DOHH2 (cell line): ENCODE results near the gene SIPA1.

Experiments used
- H3F3A ChIP-seq: fragments of 200-600 bp; sonication (generic), shearing (Covaris generic); 2 replicates; pipeline ENCODE4 v1.6.0; 2016; ENCODE audit warnings: antibody characterized with exemption, mild to moderate bottlenecking; ENCODE audit not compliant: control insufficient read depth, insufficient read depth
- H3K27ac ChIP-seq: fragments of 200-600 bp; sonication (generic); 2 replicates; pipeline ENCODE4 v1.5.1; 2014; ENCODE audit warnings: low read depth, mild to moderate bottlenecking, low read length, moderate library complexity
- H3K27me3 ChIP-seq: fragments of 200-600 bp; sonication (generic); 2 replicates; pipeline ENCODE4 v1.6.1; 2014; ENCODE audit warnings: mild to moderate bottlenecking, low read length, mixed read lengths; ENCODE audit not compliant: control insufficient read depth
- H3K36me3 ChIP-seq: fragments of 200-600 bp; sonication (generic); 2 replicates; pipeline ENCODE4 v1.6.1; 2014; ENCODE audit warnings: mild to moderate bottlenecking, low read length, moderate library complexity, mixed read lengths; ENCODE audit not compliant: control insufficient read depth
- H3K4me1 ChIP-seq: fragments of 200-600 bp; sonication (generic); 2 replicates; pipeline ENCODE4 v1.6.1; 2014; ENCODE audit warnings: mild to moderate bottlenecking, low read length, mixed read lengths; ENCODE audit not compliant: control insufficient read depth
- H3K4me2 ChIP-seq: fragments of 200-600 bp; sonication (generic); 2 replicates; pipeline ENCODE4 v1.6.0; 2014; ENCODE audit warnings: mild to moderate bottlenecking, low read length, moderate library complexity
- H3K4me3 ChIP-seq: fragments of 200-600 bp; sonication (generic); 2 replicates; pipeline ENCODE4 v1.5.1; 2014; ENCODE audit warnings: mild to moderate bottlenecking, low read length, mixed read lengths
- H3K79me2 ChIP-seq: fragments of 200-600 bp; sonication (generic); 2 replicates; pipeline ENCODE4 v1.6.1; 2014; ENCODE audit warnings: mild to moderate bottlenecking, low read length, mixed read lengths; ENCODE audit not compliant: control insufficient read depth
- H3K9me2 ChIP-seq: fragments of 200-600 bp; sonication (generic); replicated peaks from 2 replicates; pipeline ENCODE4 v1.6.1; 2014; ENCODE audit warnings: mild to moderate bottlenecking, low read length, mixed read lengths; ENCODE audit not compliant: control insufficient read depth
- H3K9me3 ChIP-seq: fragments of 200-600 bp; sonication (generic); 2 replicates; pipeline ENCODE4 v1.6.1; 2014; ENCODE audit warnings: antibody characterized with exemption, low read length, mixed read lengths; ENCODE audit not compliant: control insufficient read depth, insufficient read depth
- H4K20me1 ChIP-seq: fragments of 200-600 bp; sonication (generic); 2 replicates; pipeline ENCODE4 v1.6.0; 2014; ENCODE audit warnings: low read depth, mild to moderate bottlenecking, antibody characterized with exemption, low read length, moderate library complexity; ENCODE audit not compliant: control insufficient read depth, insufficient read depth
- CTCF ChIP-seq: fragments of 200-600 bp; sonication (generic); IDR thresholded peaks from one replicate; pipeline ENCODE4 v1.5.1; 2014; ENCODE audit warnings: antibody characterized with exemption, mild to moderate bottlenecking, low read depth, low read length; ENCODE audit not compliant: poor library complexity, severe bottlenecking
- EZH2phosphoT487 ChIP-seq: fragments of 200-600 bp; sonication (generic); IDR thresholded peaks from 2 replicates; pipeline ENCODE4 v1.6.1; 2017; ENCODE audit warnings: borderline replicate concordance, mild to moderate bottlenecking, antibody characterized with exemption, low read length, moderate library complexity, mixed read lengths

The SIPA1 gene

GRCh38 chr11:65692367-65692766 lies 54.5 kb downstream of the SIPA1 start:
- no peaks in the 10 kb centered on the region for H3K27me3 ChIP-seq
- no peak overlapping the region for H3K4me2 ChIP-seq
- no peaks in the 10 kb centered on the region for H4K20me1 ChIP-seq
- no peaks in the 10 kb centered on the region for H3K9me3 ChIP-seq
- H3F3A ChIP-seq: no peaks in the 10 kb centered on the region
- H3K4me1 ChIP-seq: no peaks in the 10 kb centered on the region
- no peak for TF ChIP-seq CTCF
- no peak for TF ChIP-seq EZH2phosphoT487
- H3K36me3 ChIP-seq: no peaks in the 10 kb centered on the region
- H3K4me3 ChIP-seq: no peak overlapping the region
- no peak overlapping the region for H3K27ac ChIP-seq
- no peaks in the 10 kb centered on the region for H3K79me2 ChIP-seq
- no peaks in the 10 kb centered on the region for H3K9me2 ChIP-seq

GRCh38 chr11:65695459-65696241 lies 57.7 kb downstream of the SIPA1 start:
- no peaks in the 10 kb centered on the region for H3K9me2 ChIP-seq
- peaks cover 7% of the 10 kb centered on the region for H3K4me1 ChIP-seq
- no peak overlapping the region for H3K27ac ChIP-seq
- no peak overlapping the region for H3K4me2 ChIP-seq
- peaks cover 8% of the 10 kb centered on the region for H3K27me3 ChIP-seq
- H3K4me3 ChIP-seq: no peak overlapping the region
- H3K79me2 ChIP-seq: no peaks in the 10 kb centered on the region
- H3K9me3 ChIP-seq: no peaks in the 10 kb centered on the region
- no peaks in the 10 kb centered on the region for H4K20me1 ChIP-seq
- no peaks in the 10 kb centered on the region for H3K36me3 ChIP-seq
- H3F3A ChIP-seq: no peaks in the 10 kb centered on the region
- TF ChIP-seq CTCF (no peak), EZH2phosphoT487 (no peak)

GRCh38 chr11:65696802-65697552 lies 59.1 kb downstream of the SIPA1 start:
- Histone ChIP-seq H3K36me3 (no peaks in the 10 kb centered on the region), H4K20me1 (no peaks in the 10 kb centered on the region), H3K9me2 (no peaks in the 10 kb centered on the region), H3K27ac (no peak overlapping the region), H3K4me3 (no peak overlapping the region), H3K79me2 (no peaks in the 10 kb centered on the region), H3K9me3 (no peaks in the 10 kb centered on the region), H3K27me3 (peaks cover 8% of the 10 kb centered on the region), H3F3A (no peaks in the 10 kb centered on the region), H3K4me1 (peaks cover 7% of the 10 kb centered on the region), H3K4me2 (no peak overlapping the region)
- no peak for TF ChIP-seq EZH2phosphoT487
- no peak for TF ChIP-seq CTCF
